HepG2 (cell line): ENCODE data around the gene CHAF1A. TPM values are rescaled to one million over a fixed set of nuclear protein-coding genes. Genes with fewer than 3 reads are reported as not detected.

Experiments
- AGO1 ChIP-seq: fragments of 200-400 bp; formaldehyde crosslinking; IDR thresholded peaks from 2 replicates; pipeline ENCODE4 v1.6.1; 2017; ENCODE audit warnings: mild to moderate bottlenecking, low read depth, low read length, moderate library complexity; ENCODE audit not compliant: poor library complexity, severe bottlenecking
- AKAP8 ChIP-seq: sonication (generic); formaldehyde crosslinking; IDR thresholded peaks from 2 replicates; pipeline ENCODE4 v1.5.1; 2020; ENCODE audit warnings: mild to moderate bottlenecking, missing genetic modification reagents
- BCLAF1 ChIP-seq: fragments of 450-650 bp; IDR thresholded peaks from 2 replicates; pipeline ENCODE4 v1.6.1; 2017; ENCODE audit warnings: mild to moderate bottlenecking
- CENPT ChIP-seq: sonication (generic); formaldehyde crosslinking; IDR thresholded peaks from 2 replicates; pipeline ENCODE4 v1.8.0; 2022; ENCODE audit warnings: low read depth, mild to moderate bottlenecking, moderate library complexity, missing genetic modification reagents
- FOXA1 ChIP-seq, 2 experiments: fragments of 450-650 bp in 1 of 2; sonication (generic) in 1 of 2; formaldehyde crosslinking in 1 of 2; IDR thresholded peaks; 2 replicates each; pipeline versions ENCODE4 v1.4.0 to v1.6.1; 2016 to 2020; ENCODE audit warnings: missing genetic modification reagents in 1 of 2
- NFE2L2 ChIP-seq: fragments of 150-350 bp; IDR thresholded peaks from 2 replicates; pipeline ENCODE4 v1.6.1; 2014; ENCODE audit warnings: low read length
- PHB2 ChIP-seq: fragments of 450-650 bp; IDR thresholded peaks from 2 replicates; pipeline ENCODE4 v1.6.1; 2018; ENCODE audit not compliant: partially characterized antibody
- SP5 ChIP-seq: IDR thresholded peaks from 2 replicates; pipeline ENCODE4 v1.6.1; 2016; ENCODE audit warnings: low read depth, borderline replicate concordance
- TCF7L2 ChIP-seq: IDR thresholded peaks from 2 replicates; pipeline ENCODE4 v1.6.1; 2011; ENCODE audit warnings: mild to moderate bottlenecking, low read depth, low read length, moderate library complexity
- TMF1 ChIP-seq: sonication (generic); formaldehyde crosslinking; IDR thresholded peaks from 2 replicates; pipeline ENCODE4 v1.8.1; 2022; ENCODE audit warnings: low read depth, missing genetic modification reagents
- WIZ ChIP-seq: sonication (generic); formaldehyde crosslinking; IDR thresholded peaks from 2 replicates; pipeline ENCODE4 v1.5.1; 2020; ENCODE audit warnings: mild to moderate bottlenecking, missing genetic modification reagents
- ZFP37 ChIP-seq: sonication (generic); formaldehyde crosslinking; IDR thresholded peaks from 2 replicates; pipeline ENCODE4 v1.4.0; 2020; ENCODE audit warnings: missing genetic modification reagents, borderline replicate concordance
- ZMAT5 ChIP-seq: sonication (generic); formaldehyde crosslinking; IDR thresholded peaks from 2 replicates; pipeline ENCODE4 v1.5.0; 2020; ENCODE audit warnings: mild to moderate bottlenecking, low read depth, missing genetic modification reagents, borderline replicate concordance
- ZNF12 ChIP-seq: sonication (generic); formaldehyde crosslinking; IDR thresholded peaks from 2 replicates; pipeline ENCODE4 v1.5.0; 2020; ENCODE audit warnings: missing genetic modification reagents
- ZNF547 ChIP-seq: sonication (generic); formaldehyde crosslinking; IDR thresholded peaks from 2 replicates; pipeline ENCODE4 v1.5.1; 2020; ENCODE audit warnings: mild to moderate bottlenecking, missing genetic modification reagents
- ZNF567 ChIP-seq: sonication (generic); formaldehyde crosslinking; IDR thresholded peaks from 2 replicates; pipeline ENCODE4 v1.8.1; 2023; ENCODE audit warnings: mild to moderate bottlenecking, missing genetic modification reagents, borderline replicate concordance
- ZNF792 ChIP-seq: IDR thresholded peaks from 2 replicates; pipeline ENCODE4 v1.6.1; 2016
- polyA plus RNA-seq, 8 experiments: library from polyadenylated mRNA; depleted of rRNA in 3 of 8; stranded (reverse) in 7 of 8; unstranded in 1 of 8; fragments of >200 nt; fragmentation: Illumina TruSeq in 4 of 8; extraction: Trizol in 4 of 8; gene quantifications; 2 replicates each; pipeline versions ENCODE4 v1.2.1 to v1.2.3, GENCODE V29; 2011 to 2016; ENCODE audit warnings: low read depth in 4 of 8, missing spikeins in 1 of 8, mixed read lengths in 1 of 8; ENCODE audit not compliant: insufficient read depth in 1 of 8
- total RNA-seq, 5 experiments: library from RNA; depleted of rRNA; stranded (reverse); fragments of >200 nt; fragmentation: Illumina TruSeq; extraction: Trizol; gene quantifications; 2 replicates each; pipeline ENCODE4 v1.2.3, GENCODE V29; 2016; ENCODE audit warnings: low read depth in 1 of 5

CHAF1A gene
- total and polyA plus RNA-seq, 2 of the 13 experiments (the other 11 are each of a cell fraction or from before 2014, with no cell fraction given): 11.0 to 34.8 TPM

- TF ChIP-seq ZNF792: 0 out of 2 replicates have a peak, but pooled peaks have one; percentile 33
- no peak for TF ChIP-seq AKAP8 (CRISPR knock-in tag)
- no peak for TF ChIP-seq WIZ (CRISPR knock-in tag)
- no peak for TF ChIP-seq ZMAT5
- TF ChIP-seq TCF7L2: no peak
- TF ChIP-seq CENPT (CRISPR knock-in tag): no peak
- no peak for TF ChIP-seq ZNF547 (CRISPR knock-in tag)
- TF ChIP-seq SP5 (CRISPR knock-in tag): 0 out of 2 replicates have a peak, but pooled peaks have one; percentile 27
- TF ChIP-seq ZFP37: no peak
- TF ChIP-seq TMF1 (CRISPR knock-in tag): no peak
- TF ChIP-seq FOXA1 (IDR thresholded peaks at IDR 0.05): no peak
- TF ChIP-seq FOXA1 (CRISPR knock-in tag; IDR thresholded peaks at IDR 0.05): peak; percentile 46; the same call in 1 of the 2 replicates
- TF ChIP-seq BCLAF1: no peak
- no peak for TF ChIP-seq ZNF12 (CRISPR knock-in tag)
- no peak for TF ChIP-seq AGO1
- TF ChIP-seq ZNF567 (CRISPR knock-in tag): no peak
- TF ChIP-seq PHB2: no peak
- TF ChIP-seq NFE2L2: no peak
- TF ChIP-seq, all 625 proteins: peak for 178
Observed at GRCh38 chr19:4457654-4458395, 55.4 kb downstream of the CHAF1A start, which contains the start of gene UBXN6 (continued).
